ENCODE results near the gene PTPRS. TPM values are rescaled to one million over a fixed set of nuclear protein-coding genes. Genes with fewer than 3 reads are reported as not detected.

The PTPRS gene
- total RNA-seq, 4 donors from 2014 or later, result 21.1 to 68.5 (median 42.3) TPM

DNA sequence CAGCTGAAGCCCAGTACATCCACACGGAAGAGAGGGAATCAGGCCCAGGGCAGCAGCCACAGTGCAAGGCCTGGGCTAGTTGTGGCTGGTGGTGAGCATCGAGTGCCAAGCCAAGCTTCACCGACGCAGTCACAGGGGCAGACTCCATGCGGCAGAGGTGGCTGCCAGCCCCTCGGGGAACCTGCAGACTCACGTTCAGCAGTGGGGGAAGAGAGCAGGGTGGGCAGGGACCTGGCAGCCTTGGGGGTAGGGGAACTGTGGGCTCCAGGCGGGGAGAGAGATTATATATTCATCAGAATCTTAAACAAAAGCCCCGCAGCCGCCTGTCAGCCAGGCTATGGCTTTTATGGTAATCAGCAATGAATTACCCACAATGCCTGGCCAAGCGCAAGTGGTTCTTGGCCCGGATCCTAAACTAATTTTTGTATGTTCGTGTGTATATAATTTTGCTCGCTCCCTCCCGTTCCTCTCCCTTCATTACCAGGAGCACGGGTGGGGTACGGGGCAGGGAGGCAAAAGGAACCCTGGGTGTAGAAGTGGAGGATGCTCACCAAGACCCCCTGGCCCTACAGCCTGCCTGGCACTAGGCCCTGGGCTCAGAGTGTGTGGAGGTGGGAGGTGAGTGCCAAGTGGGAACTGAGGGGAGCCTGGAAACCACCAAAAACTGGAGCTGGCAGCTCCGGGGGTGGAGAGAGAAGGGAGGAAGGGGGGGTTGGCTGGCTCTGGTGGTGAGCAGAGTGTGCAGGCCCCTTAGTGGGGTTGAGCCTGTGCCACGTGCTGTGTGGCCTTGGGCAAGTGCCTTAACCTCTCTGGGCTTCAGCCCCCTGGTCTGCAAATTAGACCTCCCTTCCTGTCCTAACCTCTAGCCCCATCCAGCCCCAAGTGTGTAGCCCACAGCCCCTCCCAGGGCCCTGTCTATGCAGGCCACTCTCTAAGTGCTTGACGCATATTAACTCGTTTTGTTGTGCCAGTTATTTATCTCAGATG lies 31.9 kb downstream of the PTPRS start:
- no peaks in the 10 kb centered on the region for H3K4me1 ChIP-seq
- ATAC-seq (peak in 1 of 2 donors; percentile 77), DNase-seq (peak in 1 of 2 donors; percentile 71)
- intact Hi-C loops (cut with DNase I; ENCODE audit: low total_unique reads), result no loop called here
- peak overlapping the region in 3 of 4 donors; percentile 2 to 38 (median 18) for H3K4me3 ChIP-seq
- TF ChIP-seq POLR2A (IDR thresholded peaks at IDR 0.05), result peak; percentile 62 to 93
- TF ChIP-seq, protein P1, sequence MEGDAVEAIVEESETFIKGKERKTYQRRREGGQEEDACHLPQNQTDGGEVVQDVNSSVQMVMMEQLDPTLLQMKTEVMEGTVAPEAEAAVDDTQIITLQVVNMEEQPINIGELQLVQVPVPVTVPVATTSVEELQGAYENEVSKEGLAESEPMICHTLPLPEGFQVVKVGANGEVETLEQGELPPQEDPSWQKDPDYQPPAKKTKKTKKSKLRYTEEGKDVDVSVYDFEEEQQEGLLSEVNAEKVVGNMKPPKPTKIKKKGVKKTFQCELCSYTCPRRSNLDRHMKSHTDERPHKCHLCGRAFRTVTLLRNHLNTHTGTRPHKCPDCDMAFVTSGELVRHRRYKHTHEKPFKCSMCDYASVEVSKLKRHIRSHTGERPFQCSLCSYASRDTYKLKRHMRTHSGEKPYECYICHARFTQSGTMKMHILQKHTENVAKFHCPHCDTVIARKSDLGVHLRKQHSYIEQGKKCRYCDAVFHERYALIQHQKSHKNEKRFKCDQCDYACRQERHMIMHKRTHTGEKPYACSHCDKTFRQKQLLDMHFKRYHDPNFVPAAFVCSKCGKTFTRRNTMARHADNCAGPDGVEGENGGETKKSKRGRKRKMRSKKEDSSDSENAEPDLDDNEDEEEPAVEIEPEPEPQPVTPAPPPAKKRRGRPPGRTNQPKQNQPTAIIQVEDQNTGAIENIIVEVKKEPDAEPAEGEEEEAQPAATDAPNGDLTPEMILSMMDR (IDR thresholded peaks at IDR 0.05 in 4 of 5, conservative IDR thresholded peaks at IDR 0.05 in 1 of 5), result no peak
- H3K27me3 ChIP-seq, result no peaks in the 10 kb centered on the region
- in situ Hi-C loops (cut with MboI; ENCODE audit: low sequenced_read_pairs in 4 of 4), result no loop called here
- no peaks in the 10 kb centered on the region for H3K36me3 ChIP-seq
- H3K9me3 ChIP-seq, result no peaks in the 10 kb centered on the region
- peak overlapping the region in 3 of 4 donors; percentile 34 to 64 (median 54) for H3K27ac ChIP-seq

DNA sequence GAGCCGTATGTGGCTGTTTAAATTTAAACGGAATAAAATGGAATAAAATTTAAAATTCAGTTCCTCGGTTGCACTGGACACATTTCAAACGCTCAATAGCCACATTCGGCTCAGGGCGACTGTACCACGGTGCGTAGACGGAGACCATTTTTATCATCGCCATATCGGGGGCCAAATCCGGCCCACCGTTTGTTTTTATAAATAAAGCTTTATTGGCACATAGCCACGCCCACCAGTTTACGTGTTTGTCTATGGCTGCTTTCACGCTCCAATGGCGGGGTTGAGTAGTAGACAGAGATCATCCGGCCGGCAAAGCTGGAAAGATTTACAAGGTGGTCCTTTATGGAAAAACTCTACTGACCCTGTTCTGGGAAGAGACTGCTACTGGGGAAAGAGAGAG lies 33.0 kb downstream of the PTPRS start:
- intact Hi-C loops (cut with DNase I; ENCODE audit: low total_unique reads) (no loop called here), in situ Hi-C loops (cut with MboI; ENCODE audit: low sequenced_read_pairs in 4 of 4) (no loop called here)
- Histone ChIP-seq H3K4me1 (no peaks in the 10 kb centered on the region), H3K4me3 (no peak overlapping the region), H3K36me3 (no peaks in the 10 kb centered on the region), H3K27me3 (no peaks in the 10 kb centered on the region), H3K9me3 (no peaks in the 10 kb centered on the region), H3K27ac (no peak overlapping the region)
- no peak for ATAC-seq
- no peak for DNase-seq
- no peak for TF ChIP-seq POLR2A (IDR thresholded peaks at IDR 0.05)
- TF ChIP-seq, protein P1 (IDR thresholded peaks at IDR 0.05 in 4 of 5, conservative IDR thresholded peaks at IDR 0.05 in 1 of 5), result no peak

DNA sequence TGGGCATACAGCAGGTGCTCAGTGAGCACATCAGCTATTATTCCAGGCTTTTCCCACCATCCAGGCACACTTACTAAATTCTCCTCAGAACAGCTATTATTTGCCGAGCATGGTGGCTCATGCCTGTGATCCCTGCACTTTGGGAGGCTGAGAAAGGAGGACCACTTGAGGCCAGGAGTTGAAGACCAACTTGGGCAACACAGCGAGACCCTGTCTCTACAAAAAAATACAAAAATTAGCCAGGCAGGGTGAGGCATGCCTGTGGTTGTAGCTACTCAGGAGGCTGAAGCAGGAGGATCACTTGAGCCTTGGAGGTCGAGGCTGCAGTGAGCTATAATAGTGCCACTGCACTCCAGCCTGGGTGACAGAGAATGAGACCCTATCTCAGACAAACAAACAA lies 35.4 kb downstream of the PTPRS start:
- no peaks in the 10 kb centered on the region for H3K27me3 ChIP-seq
- in situ Hi-C loops (cut with MboI; ENCODE audit: low sequenced_read_pairs in 4 of 4), result no loop called here
- intact Hi-C loops (cut with DNase I; ENCODE audit: low total_unique reads), result no loop called here
- no peaks in the 10 kb centered on the region for H3K9me3 ChIP-seq
- TF ChIP-seq POLR2A (IDR thresholded peaks at IDR 0.05), result no peak
- TF ChIP-seq, protein P1 (IDR thresholded peaks at IDR 0.05 in 4 of 5, conservative IDR thresholded peaks at IDR 0.05 in 1 of 5), result no peak
- ATAC-seq (no peak), DNase-seq (no peak)
- H3K36me3 ChIP-seq, result no peaks in the 10 kb centered on the region
- no peak overlapping the region for H3K4me3 ChIP-seq
- H3K27ac ChIP-seq, result no peak overlapping the region
- no peaks in the 10 kb centered on the region for H3K4me1 ChIP-seq

DNA sequence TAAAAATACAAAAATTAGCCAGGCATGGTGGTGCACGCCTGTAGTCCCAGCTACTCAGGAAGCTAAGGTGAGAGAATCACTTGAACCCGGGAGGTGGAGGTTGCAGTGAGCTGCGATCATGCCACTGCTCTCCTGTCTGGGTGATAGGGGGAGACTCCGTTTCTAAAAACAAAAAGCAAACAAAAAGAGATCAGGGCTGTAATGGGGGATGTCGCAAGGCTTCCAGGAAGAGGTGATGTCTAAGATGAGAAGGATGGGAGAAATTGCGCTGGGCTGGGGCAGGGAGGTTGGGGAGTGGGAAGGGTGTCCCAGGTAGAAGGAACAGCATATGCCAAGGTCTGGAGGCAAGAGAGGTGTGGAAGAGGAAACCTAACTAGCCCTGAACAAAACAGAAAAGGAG lies 36.1 kb downstream of the PTPRS start:
- H3K9me3 ChIP-seq, result no peaks in the 10 kb centered on the region
- intact Hi-C loops (cut with DNase I; ENCODE audit: low total_unique reads), result no loop called here
- no peak for TF ChIP-seq POLR2A (IDR thresholded peaks at IDR 0.05)
- TF ChIP-seq, protein P1 (IDR thresholded peaks at IDR 0.05 in 4 of 5, conservative IDR thresholded peaks at IDR 0.05 in 1 of 5), result no peak
- H3K4me1 ChIP-seq, result no peaks in the 10 kb centered on the region
- H3K4me3 ChIP-seq, result no peak overlapping the region
- DNase-seq (no peak), ATAC-seq (no peak)
- in situ Hi-C loops (cut with MboI; ENCODE audit: low sequenced_read_pairs in 4 of 4), result no loop called here
- H3K36me3 ChIP-seq, result no peaks in the 10 kb centered on the region
- H3K27me3 ChIP-seq, result no peaks in the 10 kb centered on the region
- no peak overlapping the region for H3K27ac ChIP-seq
